OCI-LY7 (cell line): ENCODE measurements around the gene KICS2. TPM values are rescaled to one million over a fixed set of nuclear protein-coding genes. Genes with fewer than 3 reads are reported as not detected.

Source experiments
- BruUV-seq: library from RNA; stranded (reverse); fragments of 400-500 nt; replicated peaks from 2 replicates; lab custom pipeline; 2021; lab: Mats Ljungman, UMichigan
- CTCF ChIA-PET: fragments of 300-600 bp; sonication (Branson Sonifier 250); formaldehyde crosslinking; loops from one replicate; lab custom pipeline; 2022; ENCODE audit warnings: antibody characterized with exemption; ENCODE audit not compliant: unreplicated experiment; lab: Charles Lee
- POLR2A ChIA-PET: fragments of 300-600 bp; sonication (Branson Sonifier 250); formaldehyde crosslinking; loops from one replicate; lab custom pipeline; 2022; ENCODE audit warnings: antibody characterized with exemption; lab: Charles Lee
- DNase-seq: peaks from one replicate; pipeline ENCODE4 v3.0.0-alpha.2; 2015; ENCODE audit warnings: low spot score
- H2AFZ ChIP-seq: fragments of 200-600 bp; sonication (generic), shearing (Covaris generic); 2 replicates; pipeline ENCODE4 v1.6.1; 2014; ENCODE audit warnings: mild to moderate bottlenecking, antibody characterized with exemption, low read length, moderate library complexity
- H3K27ac ChIP-seq: fragments of 200-600 bp; sonication (generic); 2 replicates; pipeline ENCODE4 v1.5.1; 2014; ENCODE audit warnings: mixed run types, low read depth, mild to moderate bottlenecking, moderate library complexity, low read length, inconsistent platforms; ENCODE audit not compliant: poor library complexity, severe bottlenecking
- H3K36me3 ChIP-seq: fragments of 200-600 bp; sonication (generic); 2 replicates; pipeline ENCODE4 v1.6.1; 2014; ENCODE audit warnings: mild to moderate bottlenecking, antibody characterized with exemption, low read length, moderate library complexity, mixed read lengths; ENCODE audit not compliant: insufficient read depth
- H3K4me1 ChIP-seq: fragments of 200-600 bp; sonication (generic); 2 replicates; pipeline ENCODE4 v1.5.1; 2014; ENCODE audit warnings: mild to moderate bottlenecking, low read length; ENCODE audit not compliant: insufficient read depth, poor library complexity, severe bottlenecking
- H3K4me2 ChIP-seq: fragments of 200-600 bp; sonication (generic); 2 replicates; pipeline ENCODE4 v1.6.1; 2014; ENCODE audit warnings: mild to moderate bottlenecking, low read length
- H3K4me3 ChIP-seq: fragments of 200-600 bp; sonication (generic); 2 replicates; pipeline ENCODE4 v1.5.1; 2014; ENCODE audit warnings: mild to moderate bottlenecking, low read depth, low read length; ENCODE audit not compliant: poor library complexity, severe bottlenecking
- H3K79me2 ChIP-seq: fragments of 200-600 bp; sonication (generic); 2 replicates; pipeline ENCODE4 v1.6.1; 2016; ENCODE audit warnings: low read depth, mild to moderate bottlenecking, low read length, moderate library complexity, mixed read lengths; ENCODE audit not compliant: insufficient read depth
- H3K9me2 ChIP-seq: fragments of 200-600 bp; sonication (generic); 2 replicates; pipeline ENCODE4 v1.6.1; 2016; ENCODE audit warnings: mild to moderate bottlenecking, low read length, mixed read lengths; ENCODE audit not compliant: insufficient read depth
- H3K9me3 ChIP-seq: fragments of 200-600 bp; sonication (generic); 2 replicates; pipeline ENCODE4 v1.6.1; 2014; ENCODE audit warnings: mild to moderate bottlenecking, mixed run types, low read length, mixed read lengths
- H4K20me1 ChIP-seq: fragments of 200-600 bp; sonication (generic); 2 replicates; pipeline ENCODE4 v1.6.1; 2014; ENCODE audit warnings: mild to moderate bottlenecking, antibody characterized with exemption, low read length, moderate library complexity, mixed read lengths; ENCODE audit not compliant: insufficient read depth
- CTCF ChIP-seq: fragments of 200-600 bp; sonication (generic); conservative IDR thresholded peaks from 2 replicates; pipeline ENCODE4 v1.5.1; 2014; ENCODE audit warnings: mild to moderate bottlenecking, antibody characterized with exemption, low read length, moderate library complexity, mixed read lengths
- EZH2phosphoT487 ChIP-seq: fragments of 200-600 bp; sonication (generic); IDR thresholded peaks from 2 replicates; pipeline ENCODE4 v1.6.1; 2018; ENCODE audit warnings: low read depth, borderline replicate concordance, mild to moderate bottlenecking, mixed run types, antibody characterized with exemption, low read length, moderate library complexity, mixed read lengths
- intact Hi-C: fragments of 100-400 bp; cut with micrococcal nuclease; formaldehyde crosslinking; loops from one replicate; pipeline ENCODE4 v1.10.0; 2022; ENCODE audit not compliant: unreplicated experiment
- total RNA-seq, 2 experiments: library from RNA; depleted of rRNA in 1 of 2; stranded (reverse); fragments of >200 nt in 1 of 2; shearing (Covaris generic) in 1 of 2; gene quantifications; 2 replicates each; pipeline ENCODE4 v1.2.3, GENCODE V29; 2014 to 2022

KICS2 gene
- total RNA-seq, 2 experiments from 2014 or later, result 20.4 to 20.6 TPM

GRCh38 chr12:64194333-64195149, 27.6 kb downstream of the KICS2 start:
- Histone ChIP-seq H3K79me2 (no peaks in the 10 kb centered on the region), H3K4me2 (no peak overlapping the region)
- POLR2A ChIA-PET, result interaction anchor here (1.2 kb wide), 1 partner anchor 13 kb away, joined by 3 read pairs; no protein-coding TSS in a partner anchor

GRCh38 chr12:64193931-64194330, 28.2 kb downstream of the KICS2 start:
- Histone ChIP-seq H2AFZ (no peak overlapping the region), H3K27ac (no peak overlapping the region), H3K9me2 (no peaks in the 10 kb centered on the region), H3K36me3 (peaks cover 23% of the 10 kb centered on the region), H3K4me2 (no peak overlapping the region), H3K4me3 (no peak overlapping the region), H3K9me3 (no peaks in the 10 kb centered on the region), H4K20me1 (no peaks in the 10 kb centered on the region), H3K79me2 (no peaks in the 10 kb centered on the region), H3K4me1 (no peaks in the 10 kb centered on the region)
- intact Hi-C loops, result no loop called here
- CTCF ChIA-PET, result no interaction called here
- POLR2A ChIA-PET, result no interaction called here
- no peak for DNase-seq
- no peak for TF ChIP-seq EZH2phosphoT487
- no peak for TF ChIP-seq CTCF
- no TSS peak for BruUV-seq

More at GRCh38 chr12:64194333-64195149, 27.6 kb downstream of the KICS2 start:
- BruUV-seq, result no TSS peak
- Histone ChIP-seq H3K9me3 (no peaks in the 10 kb centered on the region), H3K4me1 (no peaks in the 10 kb centered on the region), H3K36me3 (peaks cover 23% of the 10 kb centered on the region), H4K20me1 (no peaks in the 10 kb centered on the region), H3K4me3 (no peak overlapping the region), H3K9me2 (no peaks in the 10 kb centered on the region), H3K27ac (no peak overlapping the region), H2AFZ (no peak overlapping the region)
- TF ChIP-seq EZH2phosphoT487 (no peak), CTCF (no peak)
- intact Hi-C loops, result no loop called here
- DNase-seq, result no peak
- CTCF ChIA-PET, result no interaction called here
